Measurements from ENCODE around the gene CD2AP. TPM values are rescaled to one million over a fixed set of nuclear protein-coding genes. Genes with fewer than 3 reads are reported as not detected.

Gene CD2AP
- total RNA-seq, 1 donor from 2014 or later, result 34.9 TPM

DNA sequence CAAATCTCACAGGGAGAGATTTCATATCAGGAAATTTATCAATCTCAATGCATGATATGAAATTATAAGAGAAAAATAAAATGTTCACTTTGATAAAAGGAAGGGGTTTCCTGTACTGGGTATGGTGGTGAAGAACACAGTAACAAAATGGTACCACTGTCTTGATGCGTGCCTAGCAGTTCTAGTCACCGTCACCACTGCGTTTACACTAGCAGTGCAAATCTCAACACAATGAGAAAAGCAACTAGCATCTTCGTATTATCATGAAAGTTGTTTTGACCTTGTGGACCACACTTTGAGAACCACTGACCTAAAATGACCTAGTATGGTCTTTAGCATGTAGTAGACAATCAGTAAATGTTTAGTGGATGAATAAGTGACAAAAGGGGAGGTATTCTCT lies 152.4 kb downstream of the CD2AP start:
- Mint-ChIP-seq H3K27ac (no peak overlapping the region), H3K27me3 (ENCODE audit: low read depth) (no peaks in the 10 kb centered on the region), H3K9me3 (no peaks in the 10 kb centered on the region), H3K4me3 (no peak overlapping the region), H3K36me3 (no peaks in the 10 kb centered on the region), H3K4me1 (peaks cover 10% of the 10 kb centered on the region)
- TF ChIP-seq, protein P1, sequence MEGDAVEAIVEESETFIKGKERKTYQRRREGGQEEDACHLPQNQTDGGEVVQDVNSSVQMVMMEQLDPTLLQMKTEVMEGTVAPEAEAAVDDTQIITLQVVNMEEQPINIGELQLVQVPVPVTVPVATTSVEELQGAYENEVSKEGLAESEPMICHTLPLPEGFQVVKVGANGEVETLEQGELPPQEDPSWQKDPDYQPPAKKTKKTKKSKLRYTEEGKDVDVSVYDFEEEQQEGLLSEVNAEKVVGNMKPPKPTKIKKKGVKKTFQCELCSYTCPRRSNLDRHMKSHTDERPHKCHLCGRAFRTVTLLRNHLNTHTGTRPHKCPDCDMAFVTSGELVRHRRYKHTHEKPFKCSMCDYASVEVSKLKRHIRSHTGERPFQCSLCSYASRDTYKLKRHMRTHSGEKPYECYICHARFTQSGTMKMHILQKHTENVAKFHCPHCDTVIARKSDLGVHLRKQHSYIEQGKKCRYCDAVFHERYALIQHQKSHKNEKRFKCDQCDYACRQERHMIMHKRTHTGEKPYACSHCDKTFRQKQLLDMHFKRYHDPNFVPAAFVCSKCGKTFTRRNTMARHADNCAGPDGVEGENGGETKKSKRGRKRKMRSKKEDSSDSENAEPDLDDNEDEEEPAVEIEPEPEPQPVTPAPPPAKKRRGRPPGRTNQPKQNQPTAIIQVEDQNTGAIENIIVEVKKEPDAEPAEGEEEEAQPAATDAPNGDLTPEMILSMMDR (IDR thresholded peaks at IDR 0.05; ENCODE audit: unreplicated experiment), result no peak
- DNase-seq (ENCODE audit: low spot score in 2 of 2, unreplicated experiment in 2 of 2), result no peak

DNA sequence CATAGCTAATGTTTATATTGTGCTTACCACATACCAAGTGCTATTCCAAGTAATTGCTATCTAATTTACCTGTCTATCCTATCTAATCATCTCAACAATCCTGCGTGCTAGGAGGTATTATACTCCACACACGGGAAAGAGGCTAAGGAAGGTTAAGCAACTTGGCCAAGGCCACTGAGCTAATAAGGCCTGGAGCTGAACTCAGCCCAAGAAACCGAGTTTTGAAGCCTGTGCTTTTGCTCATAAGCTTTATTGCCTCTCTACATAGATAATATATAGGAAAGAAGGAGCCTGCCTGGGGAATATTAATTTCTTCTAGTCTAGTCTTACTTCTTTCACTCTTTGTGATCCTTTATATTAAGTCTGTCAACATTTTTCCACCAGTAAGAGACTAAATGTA lies 153.0 kb downstream of the CD2AP start:
- Mint-ChIP-seq H3K36me3 (no peaks in the 10 kb centered on the region), H3K4me3 (no peak overlapping the region), H3K27ac (no peak overlapping the region), H3K27me3 (ENCODE audit: low read depth) (no peaks in the 10 kb centered on the region), H3K4me1 (peaks cover 10% of the 10 kb centered on the region), H3K9me3 (no peaks in the 10 kb centered on the region)
- DNase-seq (ENCODE audit: low spot score in 2 of 2, unreplicated experiment in 2 of 2), result no peak
- TF ChIP-seq, protein P1 (IDR thresholded peaks at IDR 0.05; ENCODE audit: unreplicated experiment), result no peak

DNA sequence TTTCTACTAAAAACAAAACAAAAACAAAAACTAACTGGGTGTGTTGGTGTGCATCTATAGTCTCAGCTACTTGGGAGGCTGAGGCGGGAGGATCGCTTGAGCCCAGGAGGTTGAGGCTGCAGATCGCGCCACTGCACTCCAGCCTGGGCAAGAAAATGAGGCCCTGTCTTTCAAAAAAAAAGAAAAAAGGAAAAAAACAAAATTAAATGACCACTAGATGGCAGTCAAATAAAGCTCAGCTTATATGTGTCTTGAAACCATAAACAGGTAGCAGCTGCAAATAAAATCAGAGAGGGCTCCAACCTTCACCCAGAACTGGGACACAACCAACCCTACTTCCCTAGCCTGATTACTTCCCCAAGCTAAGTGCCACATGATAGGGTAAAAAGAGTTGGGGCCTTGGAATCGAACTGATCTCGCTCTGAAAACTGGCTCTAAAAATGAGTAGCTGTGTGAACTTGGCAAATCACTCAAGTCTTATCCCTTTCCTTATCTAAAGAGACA lies 153.7 kb downstream of the CD2AP start:
- H3K4me3 Mint-ChIP-seq, result no peak overlapping the region
- H3K27me3 Mint-ChIP-seq (ENCODE audit: low read depth), result no peaks in the 10 kb centered on the region
- TF ChIP-seq, protein P1 (IDR thresholded peaks at IDR 0.05; ENCODE audit: unreplicated experiment), result peak; percentile 85
- no peak overlapping the region for H3K27ac Mint-ChIP-seq
- DNase-seq (ENCODE audit: low spot score in 2 of 2, unreplicated experiment in 2 of 2), result no peak
- H3K36me3 Mint-ChIP-seq, result no peaks in the 10 kb centered on the region
- H3K9me3 Mint-ChIP-seq, result no peaks in the 10 kb centered on the region
- peaks cover 10% of the 10 kb centered on the region for H3K4me1 Mint-ChIP-seq

DNA sequence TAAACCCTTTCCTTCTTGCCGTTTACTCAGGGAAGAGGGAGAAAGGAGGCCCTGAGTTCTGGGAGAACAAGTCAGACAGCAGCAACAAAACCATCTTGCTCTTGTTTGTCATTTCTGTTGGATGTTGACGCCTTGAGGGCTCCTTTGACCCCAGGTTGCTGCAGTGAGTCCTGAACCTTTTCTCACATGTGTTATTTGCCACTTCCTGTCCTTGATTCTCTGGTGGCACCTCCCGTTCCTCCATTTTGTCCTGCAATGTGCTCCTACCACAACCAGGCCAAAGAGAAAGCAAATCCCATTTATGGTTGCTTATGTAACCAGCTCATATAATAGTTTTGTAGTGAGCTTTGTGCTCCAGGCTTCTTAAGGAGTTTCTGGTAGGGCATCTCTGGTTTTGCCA lies 154.2 kb downstream of the CD2AP start:
- Mint-ChIP-seq H3K4me1 (peaks cover 10% of the 10 kb centered on the region), H3K4me3 (no peak overlapping the region), H3K27me3 (ENCODE audit: low read depth) (no peaks in the 10 kb centered on the region), H3K36me3 (no peaks in the 10 kb centered on the region), H3K27ac (no peak overlapping the region), H3K9me3 (peaks cover under 1% of the 10 kb centered on the region)
- TF ChIP-seq, protein P1 (IDR thresholded peaks at IDR 0.05; ENCODE audit: unreplicated experiment), result no peak
- no peak for DNase-seq (ENCODE audit: low spot score in 2 of 2, unreplicated experiment in 2 of 2)

DNA sequence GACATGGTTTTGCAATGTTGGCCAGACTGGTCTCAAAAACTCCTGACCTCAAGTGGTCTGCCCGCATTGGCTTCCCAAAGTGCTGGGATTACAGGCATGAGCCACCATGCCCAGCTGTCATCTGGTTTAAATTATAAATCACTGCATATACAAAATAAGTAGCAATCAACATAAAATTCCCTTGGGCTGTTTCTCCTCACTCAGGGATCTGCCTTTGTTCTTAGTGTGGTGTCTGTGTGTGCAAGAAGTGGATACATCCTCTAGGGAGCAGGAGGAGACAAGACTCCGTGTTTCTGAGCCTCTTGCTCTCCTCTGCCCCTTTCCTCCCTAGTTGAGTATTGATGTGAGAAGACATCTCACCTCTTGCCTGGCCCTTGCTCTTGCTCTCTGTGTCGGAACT lies 155.6 kb downstream of the CD2AP start:
- Mint-ChIP-seq H3K4me1 (peaks cover 10% of the 10 kb centered on the region), H3K9me3 (peaks cover 12% of the 10 kb centered on the region), H3K36me3 (peaks cover 4% of the 10 kb centered on the region), H3K27ac (no peak overlapping the region), H3K4me3 (no peak overlapping the region), H3K27me3 (ENCODE audit: low read depth) (no peaks in the 10 kb centered on the region)
- DNase-seq (ENCODE audit: low spot score in 2 of 2, unreplicated experiment in 2 of 2), result no peak
- TF ChIP-seq, protein P1 (IDR thresholded peaks at IDR 0.05; ENCODE audit: unreplicated experiment), result no peak

All from mesothelial cell of epicardium (in vitro differentiated cells).